GM21737 (cell line): ENCODE data around the gene KCTD14.
"Not testable (repeated sequence)": the region's sequence is repeated elsewhere in the genome, so short reads cannot be mapped to it uniquely, and the experiment has no call there.

Experiments
- ATAC-seq: cut with Tn5 transposase; IDR thresholded peaks from one replicate; pipeline ENCODE4 v1.9.1; 2021; ENCODE audit warnings: mild to moderate bottlenecking, moderate library complexity; ENCODE audit not compliant: unreplicated experiment

The KCTD14 gene

DNA sequence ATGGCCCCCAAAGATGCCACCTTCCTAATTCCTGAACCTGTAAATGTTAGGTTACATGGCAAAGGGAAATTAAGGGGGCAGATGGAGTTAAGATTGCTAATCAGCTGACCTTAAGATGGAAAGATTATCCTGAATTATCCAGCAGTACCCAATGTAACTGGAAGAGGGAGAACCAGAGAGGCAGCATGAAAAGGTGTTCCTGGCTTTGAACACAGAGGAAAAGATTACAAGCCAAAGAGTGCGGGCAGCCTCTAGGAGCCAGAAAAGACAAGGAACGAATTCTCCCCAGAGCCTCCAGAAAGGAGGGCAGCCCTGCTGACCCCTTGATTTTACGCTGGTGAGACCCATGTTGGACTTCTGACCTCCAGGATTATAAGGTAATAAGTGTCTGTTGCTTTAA is 25.5 kb upstream of the KCTD14 start:
- ATAC-seq = no peak

GRCh38 chr11:78046486-78046854 is 23.4 kb upstream of the KCTD14 start:
- ATAC-seq = no peak

DNA sequence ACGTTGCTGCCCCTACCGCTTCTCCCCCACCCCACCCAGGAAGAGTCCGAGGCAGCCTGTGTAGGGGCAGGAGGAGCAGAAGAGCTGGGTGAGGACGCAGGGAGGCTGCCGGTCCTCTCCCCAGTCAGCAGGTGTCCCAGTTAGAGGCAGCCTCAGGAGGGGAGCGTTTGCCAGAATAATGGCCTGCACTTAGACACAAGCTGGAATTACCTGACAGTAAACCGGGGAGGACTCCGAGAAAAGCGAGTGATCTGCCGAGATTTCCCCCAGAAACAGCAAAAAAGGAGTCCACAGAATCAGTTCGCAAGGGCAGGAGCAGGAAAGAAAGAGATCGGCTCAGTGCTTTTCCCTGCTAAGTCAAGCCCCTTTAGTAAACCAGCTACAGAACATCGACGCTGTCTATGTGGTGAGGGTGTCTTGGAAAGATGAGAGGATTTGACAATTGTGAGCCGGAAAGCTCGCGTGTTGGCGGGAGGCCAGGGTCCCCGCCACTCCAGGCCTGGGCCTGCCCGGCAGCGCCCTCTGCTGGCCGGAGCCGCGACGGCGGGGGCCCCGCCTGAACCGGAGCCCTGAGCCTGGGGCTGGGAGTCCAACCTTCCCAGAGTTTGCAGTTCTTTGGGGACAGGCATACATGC is 22.9 kb upstream of the KCTD14 start:
- ATAC-seq = peak; percentile 66

- ATAC-seq = no peak
These were observed 21.6 kb upstream of the KCTD14 start for GRCh38 chr11:78044706-78045105.

- ATAC-seq = no peak
These were observed 18.9 kb upstream of the KCTD14 start for GRCh38 chr11:78041843-78042440.

GRCh38 chr11:78041380-78041719 is 18.3 kb upstream of the KCTD14 start:
- not testable (repeated sequence) for ATAC-seq

- no peak for ATAC-seq
These were observed 17.8 kb upstream of the KCTD14 start for GRCh38 chr11:78040691-78041379.

DNA sequence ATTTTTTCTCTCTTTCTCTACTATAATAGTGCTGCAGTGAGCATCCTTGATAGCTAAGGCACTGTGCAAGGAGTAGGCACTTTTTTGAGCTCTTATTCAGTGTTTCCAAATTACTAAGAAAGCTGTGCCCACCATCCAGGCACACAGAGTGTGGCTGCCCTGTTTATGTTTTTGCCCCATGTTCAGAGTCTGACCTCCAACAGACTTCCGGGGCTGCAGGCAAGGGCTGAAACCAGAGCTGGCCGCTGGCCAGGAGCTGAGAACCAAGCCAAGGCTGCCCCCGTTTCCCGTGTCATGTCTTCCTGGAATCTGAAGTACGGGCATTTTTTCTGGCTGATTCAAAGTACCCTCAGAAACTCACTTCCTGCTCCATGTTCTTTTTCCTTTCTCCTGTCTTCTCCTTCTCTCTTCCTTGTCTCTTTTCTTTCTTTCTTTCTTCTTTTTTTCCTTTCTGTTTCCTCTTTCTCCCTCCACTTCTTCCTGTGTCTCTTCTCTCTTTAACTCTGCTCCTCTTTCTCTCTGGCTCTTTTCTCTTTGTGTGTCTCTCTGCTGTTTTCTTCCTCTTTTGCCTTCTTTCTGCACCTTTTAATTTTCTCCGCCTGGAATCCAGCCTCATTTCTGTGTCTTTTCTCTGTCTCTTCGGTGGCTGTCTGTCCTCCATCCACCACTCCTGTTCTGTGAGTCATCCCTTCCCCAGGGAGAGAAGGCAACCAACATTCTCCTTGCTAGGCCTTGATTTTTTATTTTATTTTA is 17.0 kb upstream of the KCTD14 start:
- ATAC-seq = no peak

GRCh38 chr11:78039391-78039918 is 16.4 kb upstream of the KCTD14 start:
- ATAC-seq = no peak

DNA sequence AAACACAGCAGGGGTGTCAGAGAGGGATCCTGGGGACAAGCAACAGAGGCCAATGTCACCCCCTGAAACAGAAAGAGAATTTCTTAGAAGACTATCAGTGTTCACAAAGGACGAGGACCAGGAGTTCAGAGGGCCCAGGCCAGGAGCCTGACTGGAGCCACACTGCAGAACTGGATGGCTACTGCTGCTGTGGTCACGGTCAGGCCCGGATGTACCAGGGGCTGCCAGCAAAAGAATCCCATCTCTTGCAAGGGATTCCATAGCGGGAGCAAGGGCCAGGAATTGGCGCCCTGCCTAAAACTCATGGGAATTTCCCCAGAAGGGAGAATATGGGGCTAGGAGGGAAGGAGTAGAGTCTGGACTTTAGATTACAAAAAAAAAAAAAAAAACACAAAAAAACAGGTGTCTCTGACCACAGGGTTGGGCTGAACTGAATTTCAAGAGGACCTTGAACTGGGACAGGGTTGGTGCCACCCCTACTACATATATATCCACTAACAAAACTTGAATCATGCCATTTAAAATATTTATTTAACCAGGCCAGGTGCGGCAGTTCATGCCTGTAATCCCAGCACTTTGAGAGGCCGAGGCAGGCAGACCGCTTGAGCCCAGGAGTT is 15.7 kb upstream of the KCTD14 start:
- ATAC-seq = no peak

GRCh38 chr11:78037825-78038620 is 14.9 kb upstream of the KCTD14 start:
- ATAC-seq = no peak

DNA sequence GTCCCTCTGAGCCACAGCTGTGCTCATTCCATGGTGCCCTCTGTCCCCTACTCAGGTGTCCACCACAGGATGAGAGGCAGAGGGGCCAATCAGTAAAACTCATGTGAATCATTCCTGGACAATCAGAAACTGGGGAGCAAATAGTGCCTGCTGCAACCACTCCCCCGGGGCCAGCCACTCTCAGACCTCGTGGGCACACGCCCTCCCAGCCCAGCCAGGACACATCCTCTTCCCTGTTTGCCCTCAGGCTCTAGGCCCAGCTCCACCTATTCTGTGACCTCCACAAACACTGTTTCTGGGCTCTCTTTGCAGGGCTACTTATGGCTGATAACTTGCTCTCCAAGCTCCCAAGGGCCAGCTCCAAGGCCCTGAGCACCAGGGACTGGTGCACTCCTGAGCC is 14.0 kb upstream of the KCTD14 start:
- ATAC-seq = no peak

GRCh38 chr11:78036313-78036712 is 13.2 kb upstream of the KCTD14 start:
- no peak for ATAC-seq

DNA sequence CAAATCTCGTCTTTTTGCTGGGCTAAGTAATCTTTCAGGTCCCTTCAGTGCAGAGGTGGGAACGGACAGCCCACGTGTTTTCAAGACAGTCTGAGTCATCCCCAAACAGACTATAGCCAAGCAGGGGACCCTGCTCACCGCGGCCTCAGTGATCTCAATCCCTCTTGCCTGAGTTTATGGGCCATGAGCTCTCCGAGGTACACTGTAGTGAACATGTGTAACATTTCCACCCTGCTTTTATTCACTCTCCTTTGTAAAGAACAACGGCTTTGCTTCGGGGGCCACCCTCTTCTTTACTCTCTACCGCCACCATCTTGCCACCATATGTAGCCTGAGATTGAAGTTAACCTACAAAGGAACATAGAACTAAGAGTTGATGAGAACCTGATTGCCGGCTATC is 11.5 kb upstream of the KCTD14 start:
- ATAC-seq = no peak

DNA sequence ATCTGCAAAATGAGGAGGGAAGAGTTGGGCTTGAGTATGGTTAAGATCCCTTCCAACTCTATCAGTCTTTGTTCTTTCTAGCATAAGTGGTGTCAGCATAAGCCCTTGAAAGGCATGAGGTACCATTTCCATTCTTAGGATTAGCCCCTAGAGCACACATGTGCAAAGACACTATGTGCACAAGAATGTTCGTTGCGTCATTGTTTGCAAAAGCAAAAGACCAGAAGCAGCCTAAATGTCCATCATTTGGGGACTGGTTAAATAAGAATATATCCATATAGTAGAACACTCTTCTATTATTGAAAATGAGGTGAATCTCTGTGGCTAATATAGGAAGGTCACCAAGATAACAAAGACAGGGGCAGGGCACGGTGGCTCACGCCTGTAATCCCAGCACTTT is 10.0 kb upstream of the KCTD14 start:
- no peak for ATAC-seq

DNA sequence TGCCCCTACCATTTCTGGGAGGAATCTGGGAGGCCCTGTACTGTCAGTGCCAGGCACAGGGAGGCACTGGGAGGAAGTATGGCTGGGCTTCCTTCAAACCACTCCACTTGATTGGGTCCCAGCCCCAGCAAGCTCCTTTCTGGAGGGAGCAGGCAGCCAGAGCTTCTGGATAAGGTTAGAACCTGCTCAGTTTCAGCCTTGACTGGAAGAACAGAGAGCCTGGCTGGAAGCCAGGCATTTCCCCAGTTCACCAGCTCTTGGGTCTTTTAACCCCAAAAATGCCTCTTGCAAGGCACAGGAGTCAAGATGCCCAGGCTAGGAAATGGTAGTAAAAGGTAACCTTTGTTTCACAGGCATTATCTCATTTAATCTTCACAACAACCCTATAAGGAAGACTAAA is 9.0 kb upstream of the KCTD14 start:
- ATAC-seq = no peak

GRCh38 chr11:78031629-78032028 is 8.6 kb upstream of the KCTD14 start:
- ATAC-seq = no peak

- no peak for ATAC-seq
These were observed 7.6 kb upstream of the KCTD14 start for GRCh38 chr11:78030429-78031325.

DNA sequence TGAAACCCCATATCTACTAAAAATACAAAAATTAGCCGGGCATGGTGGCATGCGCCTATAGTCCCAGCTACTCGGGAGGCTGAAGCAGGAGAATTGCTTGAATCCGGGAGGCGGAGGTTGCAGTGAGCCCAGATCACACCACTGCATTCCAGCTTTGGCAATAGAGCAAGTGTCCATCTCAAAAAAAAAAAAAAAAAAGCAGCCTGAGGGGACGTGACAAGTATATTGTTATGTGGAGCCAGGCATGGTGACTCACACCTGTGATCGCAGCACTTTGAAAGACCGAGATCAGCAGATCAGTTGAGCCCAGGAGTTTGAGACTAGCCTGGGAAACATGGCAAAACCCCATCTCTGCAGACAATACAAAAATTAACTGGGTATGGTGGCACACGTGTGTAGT is 5.3 kb upstream of the KCTD14 start:
- not testable (repeated sequence) for ATAC-seq
